Mesodermal cell (in vitro differentiated cells): Measurements from ENCODE around the gene BCL2L14.

Experiments
- H3K27ac ChIP-seq: 2 replicates; pipeline ENCODE4 v1.7.0; 2013; ENCODE audit warnings: mild to moderate bottlenecking, low read depth, low read length, moderate library complexity; ENCODE audit not compliant: severe bottlenecking
- H3K36me3 ChIP-seq: 2 replicates; pipeline ENCODE4 v1.7.1; 2013; ENCODE audit warnings: mild to moderate bottlenecking, low read length, moderate library complexity; ENCODE audit not compliant: control insufficient read depth, insufficient read depth
- H3K4me1 ChIP-seq: one replicate; pipeline ENCODE4 v1.7.1; 2013; ENCODE audit warnings: mild to moderate bottlenecking, low read length; ENCODE audit not compliant: insufficient read depth, control insufficient read depth, poor library complexity, severe bottlenecking
- H3K4me3 ChIP-seq: 2 replicates; pipeline ENCODE4 v1.7.0; 2013; ENCODE audit warnings: low read length, control low read depth, mild to moderate bottlenecking; ENCODE audit not compliant: insufficient read depth, poor library complexity, severe bottlenecking; ENCODE audit errors: extremely low read depth
- H3K9me3 ChIP-seq: 2 replicates; pipeline ENCODE4 v1.7.1; 2013; ENCODE audit warnings: mild to moderate bottlenecking, low read length, moderate library complexity; ENCODE audit not compliant: control insufficient read depth
- WGBS, 2 experiments: methylation state at CpG; one replicate each; pipeline ENCODE4 v1.1.5; 2013; ENCODE audit warnings: missing lambda C conversion rate in 2 of 2; ENCODE audit not compliant: insufficient coverage in 2 of 2; 5-methylcytosine and 5-hydroxymethylcytosine counted together

The BCL2L14 gene

DNA sequence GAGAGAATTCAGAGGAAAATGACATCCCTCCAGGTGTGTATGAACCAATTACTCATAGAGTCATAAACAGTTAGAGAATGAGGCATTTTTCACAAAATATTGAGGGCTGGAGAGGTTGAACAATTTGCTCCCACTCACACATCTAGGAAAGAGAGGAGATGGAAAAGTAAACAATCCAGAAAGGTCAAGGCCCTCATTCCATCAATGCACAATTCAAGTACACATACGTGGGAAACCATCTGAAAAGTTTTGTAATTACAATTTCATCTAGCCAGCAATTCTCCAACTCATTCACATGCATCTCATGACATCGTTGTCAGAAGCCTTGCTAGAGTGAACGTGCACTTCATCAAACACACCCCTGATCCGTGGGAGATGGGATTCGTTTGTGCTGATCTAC, 15.7 kb upstream of the BCL2L14 start:
- WGBS, 2 experiments, result 80 to 89% methylated on average over 5 of the region's 5 CpGs
- no peak overlapping the region for H3K27ac ChIP-seq
- peaks cover 5% of the 10 kb centered on the region for H3K9me3 ChIP-seq
- no peak overlapping the region for H3K4me3 ChIP-seq
- no peaks in the 10 kb centered on the region for H3K36me3 ChIP-seq
- peaks cover under 1% of the 10 kb centered on the region for H3K4me1 ChIP-seq

DNA sequence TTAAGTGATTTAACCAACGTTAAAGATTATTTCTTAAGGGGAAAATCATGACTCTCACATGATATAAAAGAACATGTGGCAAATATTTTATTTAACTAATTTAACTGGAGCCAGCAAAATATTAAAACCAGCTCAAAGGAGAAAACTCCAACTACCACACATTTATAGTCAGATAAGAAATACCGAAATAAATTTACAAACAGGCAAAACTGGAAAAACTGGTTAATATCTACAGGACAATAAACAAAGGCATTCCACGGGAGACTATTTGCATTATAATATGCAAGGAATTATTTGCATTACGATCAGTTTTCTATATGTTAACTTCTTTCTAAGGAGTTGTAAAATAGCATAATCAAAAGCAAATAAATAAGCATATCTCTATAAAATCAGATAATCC, 13.8 kb upstream of the BCL2L14 start:
- H3K4me1 ChIP-seq, result no peaks in the 10 kb centered on the region
- H3K27ac ChIP-seq, result no peak overlapping the region
- no peaks in the 10 kb centered on the region for H3K36me3 ChIP-seq
- no CpG with 5 or more reads among the region's 4 CpGs for WGBS, 2 experiments
- no peak overlapping the region for H3K4me3 ChIP-seq
- H3K9me3 ChIP-seq, result peaks cover 5% of the 10 kb centered on the region

DNA sequence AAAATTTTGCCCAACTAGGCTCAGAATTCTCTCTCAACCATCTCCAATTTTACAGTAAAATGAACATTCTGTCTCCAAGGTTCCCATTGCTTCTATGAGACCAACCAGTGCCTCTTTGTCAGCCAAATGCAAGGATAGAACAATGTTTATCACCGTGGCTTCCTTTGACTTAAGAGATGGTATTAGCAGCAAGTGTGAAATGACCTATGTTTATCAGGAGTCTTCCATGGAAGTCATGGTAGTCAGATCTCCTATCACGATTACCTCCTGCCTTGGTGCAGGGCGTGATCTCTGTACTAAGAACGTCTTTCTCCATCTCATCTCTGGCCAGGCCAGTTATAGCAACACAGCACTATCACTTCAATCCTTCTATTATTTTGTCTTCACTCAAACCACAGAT, 6.1 kb upstream of the BCL2L14 start:
- H3K27ac ChIP-seq, result no peak overlapping the region
- H3K4me3 ChIP-seq, result no peak overlapping the region
- no peaks in the 10 kb centered on the region for H3K36me3 ChIP-seq
- 69 to 74% methylated on average over 3 to 4 of the region's 4 CpGs for WGBS, 2 experiments
- H3K4me1 ChIP-seq, result no peaks in the 10 kb centered on the region
- no peaks in the 10 kb centered on the region for H3K9me3 ChIP-seq

DNA sequence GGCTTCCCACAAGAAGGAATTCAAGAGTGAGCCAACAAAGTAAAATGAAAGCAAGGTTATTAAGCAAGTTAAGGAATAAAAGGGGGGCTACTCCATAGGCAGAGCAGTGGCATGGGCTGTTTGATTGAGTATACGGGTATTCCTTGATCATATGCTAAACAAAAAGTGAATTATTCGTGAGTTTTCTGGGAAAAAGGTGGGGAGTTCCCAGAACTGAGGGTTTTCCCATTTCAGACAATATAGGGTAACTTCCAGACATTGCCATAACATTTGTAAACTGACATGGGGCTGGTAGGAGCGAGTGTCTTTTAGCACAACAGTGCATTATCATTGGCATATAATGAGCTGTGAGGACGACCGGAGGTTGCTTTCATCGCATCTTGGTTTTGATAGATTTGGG, 2.0 kb upstream of the BCL2L14 start:
- H3K36me3 ChIP-seq, result no peaks in the 10 kb centered on the region
- H3K9me3 ChIP-seq, result no peaks in the 10 kb centered on the region
- H3K27ac ChIP-seq, result no peak overlapping the region
- 84 to 87% methylated on average over 5 of the region's 6 CpGs for WGBS, 2 experiments
- no peak overlapping the region for H3K4me3 ChIP-seq
- no peaks in the 10 kb centered on the region for H3K4me1 ChIP-seq

DNA sequence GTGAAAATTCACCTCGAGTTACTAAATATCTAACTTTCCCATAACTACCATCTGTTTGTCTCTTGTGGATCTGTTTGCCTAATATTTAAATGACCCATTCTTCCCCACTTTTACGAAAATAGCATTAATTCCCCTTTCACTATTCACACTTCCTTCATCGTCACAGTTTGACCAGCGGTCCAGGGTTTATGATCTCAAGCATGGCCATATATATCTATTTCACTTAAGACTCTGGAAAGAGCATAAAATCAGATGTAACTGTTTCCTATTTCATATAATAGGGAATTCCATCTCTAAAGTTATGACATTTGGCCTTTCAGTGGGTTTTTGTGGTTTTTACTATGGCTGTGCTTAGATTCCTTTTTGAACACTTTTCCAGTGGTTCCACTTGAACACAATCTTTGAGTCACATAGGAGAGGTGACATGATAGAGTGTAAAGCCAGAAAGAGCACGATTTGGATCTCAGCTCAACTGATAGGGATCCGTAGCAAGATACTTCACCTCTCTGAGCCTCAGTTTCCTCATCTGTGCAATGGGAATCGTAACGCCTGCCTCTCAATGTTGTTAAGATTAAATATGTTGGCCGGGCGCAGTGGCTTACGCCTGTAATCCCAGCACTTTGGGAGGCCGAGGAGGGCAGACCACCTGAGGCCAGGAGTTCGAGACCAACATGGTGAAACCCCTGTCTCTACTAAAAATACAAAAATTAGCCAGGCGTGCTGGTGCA, 754 bp upstream of the BCL2L14 start:
- no peaks in the 10 kb centered on the region for H3K36me3 ChIP-seq
- H3K4me3 ChIP-seq, result no peak overlapping the region
- 87 to 93% methylated on average over 8 to 10 of the region's 14 CpGs for WGBS, 2 experiments
- H3K4me1 ChIP-seq, result no peaks in the 10 kb centered on the region
- H3K27ac ChIP-seq, result no peak overlapping the region
- no peaks in the 10 kb centered on the region for H3K9me3 ChIP-seq

DNA sequence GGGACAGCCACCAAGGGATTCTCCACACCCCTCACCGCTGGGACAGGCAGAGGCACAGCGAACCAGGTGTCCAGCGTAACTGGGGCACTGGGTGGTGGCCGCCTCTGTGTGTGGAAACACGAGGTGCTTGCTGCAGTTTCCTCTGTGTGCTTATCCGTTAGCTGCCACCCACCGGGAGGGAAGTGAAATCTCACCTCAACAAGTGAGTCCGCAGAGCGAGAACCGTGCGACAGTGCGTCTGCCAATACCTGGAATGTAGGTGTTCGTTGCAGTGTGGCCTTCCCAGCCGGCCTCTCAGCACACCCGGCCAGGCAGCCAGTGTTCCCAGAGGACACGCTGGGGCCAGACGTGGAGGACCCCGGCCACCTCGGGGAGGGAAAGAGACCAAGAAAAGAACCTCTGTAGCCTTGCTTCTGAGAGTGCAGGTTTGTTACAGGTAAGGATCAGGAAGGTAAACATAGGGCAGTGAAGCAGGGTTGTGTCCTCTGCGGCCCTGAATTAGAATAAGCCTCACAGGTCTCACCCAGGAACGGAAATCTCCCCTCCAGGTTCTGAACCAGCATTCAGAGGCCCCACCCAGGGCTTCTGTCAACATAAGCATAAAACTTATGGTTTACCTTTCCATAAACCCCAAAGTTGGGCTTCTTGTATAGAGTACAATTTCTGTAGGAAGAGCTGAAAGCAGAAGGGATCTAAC, 1.5 kb downstream of the BCL2L14 start:
- Histone ChIP-seq H3K9me3 (no peaks in the 10 kb centered on the region), H3K4me1 (no peaks in the 10 kb centered on the region), H3K4me3 (no peak overlapping the region), H3K36me3 (no peaks in the 10 kb centered on the region), H3K27ac (no peak overlapping the region)
- WGBS, 2 experiments, result 84 to 86% methylated on average over 19 to 21 of the region's 21 CpGs

- H3K9me3 ChIP-seq, result no peaks in the 10 kb centered on the region
- no peaks in the 10 kb centered on the region for H3K36me3 ChIP-seq
- peaks cover 14% of the 10 kb centered on the region for H3K4me1 ChIP-seq
- H3K27ac ChIP-seq, result no peak overlapping the region
- H3K4me3 ChIP-seq, result no peak overlapping the region
- WGBS, 2 experiments, result 96 to 100% methylated on average over 4 of the region's 5 CpGs
Observed at GRCh38 chr12:12079291-12079690, 8.6 kb downstream of the BCL2L14 start.

DNA sequence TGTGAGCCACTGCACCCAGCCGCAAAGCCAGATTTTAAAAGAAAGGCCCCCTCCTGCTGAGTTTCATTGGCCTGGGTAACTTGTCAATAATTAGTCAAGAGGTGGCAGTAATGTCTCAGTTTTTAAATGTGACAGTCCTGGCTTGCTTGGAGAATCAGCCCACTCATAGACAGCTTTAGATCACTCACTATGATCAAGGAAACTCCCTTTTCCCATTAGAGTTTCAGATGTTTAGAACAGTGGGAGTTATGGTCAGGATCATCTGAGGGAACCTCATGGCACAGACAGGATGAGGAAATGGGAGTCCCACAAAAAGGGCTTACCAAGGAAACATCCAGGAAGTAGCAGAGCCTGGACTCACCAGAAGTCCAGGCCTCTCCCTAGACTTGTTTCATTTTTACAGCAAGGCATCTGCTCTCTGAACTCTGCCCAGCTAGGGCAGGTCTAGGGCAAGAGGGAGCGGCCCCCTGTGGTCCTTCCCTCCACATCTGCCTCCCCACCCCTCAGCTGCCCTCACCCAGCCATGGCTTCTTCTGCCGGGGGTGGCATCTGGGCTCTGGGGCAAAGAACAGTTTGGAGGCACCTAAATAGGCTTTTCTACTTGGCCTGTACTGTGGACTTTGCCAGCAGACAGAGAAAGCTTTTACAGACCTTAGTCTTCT, 11.2 kb downstream of the BCL2L14 start:
- Histone ChIP-seq H3K9me3 (no peaks in the 10 kb centered on the region), H3K27ac (no peak overlapping the region), H3K4me3 (no peak overlapping the region), H3K36me3 (no peaks in the 10 kb centered on the region), H3K4me1 (peaks cover 19% of the 10 kb centered on the region)
- 80 to 94% methylated on average over 1 to 3 of the region's 3 CpGs for WGBS, 2 experiments

- 65 to 75% methylated on average over 4 to 7 of the region's 8 CpGs for WGBS, 2 experiments
- Histone ChIP-seq H3K4me3 (no peak overlapping the region), H3K27ac (no peak overlapping the region), H3K4me1 (peaks cover 25% of the 10 kb centered on the region), H3K9me3 (no peaks in the 10 kb centered on the region), H3K36me3 (no peaks in the 10 kb centered on the region)
Observed at GRCh38 chr12:12083688-12084087, 12.9 kb downstream of the BCL2L14 start.

DNA sequence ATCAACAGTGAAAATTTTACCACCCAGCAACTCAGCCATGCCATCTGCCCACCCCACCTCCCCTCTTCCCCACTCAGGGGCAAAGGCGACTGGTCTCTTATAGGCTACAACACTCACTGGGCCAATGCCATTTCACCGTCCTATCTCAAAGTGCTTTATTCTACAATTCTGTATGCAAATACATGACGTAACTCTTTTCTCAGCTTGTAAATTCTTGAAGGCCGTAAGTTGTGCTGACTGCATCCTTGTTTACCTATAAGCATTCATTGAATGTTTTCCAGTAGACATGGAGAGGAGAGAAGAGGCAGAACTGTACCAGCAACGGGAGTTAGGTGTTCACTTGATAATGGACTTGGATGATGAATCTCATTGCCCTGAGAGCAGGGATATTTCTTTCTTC, 15.6 kb downstream of the BCL2L14 start:
- Histone ChIP-seq H3K4me1 (peaks cover 17% of the 10 kb centered on the region), H3K4me3 (no peak overlapping the region), H3K9me3 (no peaks in the 10 kb centered on the region), H3K36me3 (no peaks in the 10 kb centered on the region), H3K27ac (no peak overlapping the region)
- WGBS, 2 experiments, result 89 to 95% methylated on average over 3 to 4 of the region's 5 CpGs
